GM12892 (cell line): ENCODE measurements around the gene PTCD3.

ENCODE experiments used
- DNase-seq: peaks from one replicate; pipeline ENCODE4 v3.0.0; 2011; ENCODE audit not compliant: insufficient read length
- FAIRE-seq: peaks from 2 replicates; lab custom pipeline; 2011; peaks lifted over from hg19 to GRCh38; lab: Jason Lieb, UNC
- POLR2A ChIP-seq: IDR thresholded peaks from 2 replicates; pipeline ENCODE4 v1.6.1; 2011; ENCODE audit warnings: low read depth, low read length, control low read depth
- POLR2AphosphoS5 ChIP-seq: IDR thresholded peaks from 2 replicates; pipeline ENCODE4 v1.6.1; 2011; ENCODE audit warnings: low read depth, low read length, control low read depth
- TAF1 ChIP-seq: IDR thresholded peaks from 2 replicates; pipeline ENCODE4 v1.6.1; 2011; ENCODE audit warnings: low read depth, mild to moderate bottlenecking, control low read depth, low read length, borderline replicate concordance

The PTCD3 gene

DNA sequence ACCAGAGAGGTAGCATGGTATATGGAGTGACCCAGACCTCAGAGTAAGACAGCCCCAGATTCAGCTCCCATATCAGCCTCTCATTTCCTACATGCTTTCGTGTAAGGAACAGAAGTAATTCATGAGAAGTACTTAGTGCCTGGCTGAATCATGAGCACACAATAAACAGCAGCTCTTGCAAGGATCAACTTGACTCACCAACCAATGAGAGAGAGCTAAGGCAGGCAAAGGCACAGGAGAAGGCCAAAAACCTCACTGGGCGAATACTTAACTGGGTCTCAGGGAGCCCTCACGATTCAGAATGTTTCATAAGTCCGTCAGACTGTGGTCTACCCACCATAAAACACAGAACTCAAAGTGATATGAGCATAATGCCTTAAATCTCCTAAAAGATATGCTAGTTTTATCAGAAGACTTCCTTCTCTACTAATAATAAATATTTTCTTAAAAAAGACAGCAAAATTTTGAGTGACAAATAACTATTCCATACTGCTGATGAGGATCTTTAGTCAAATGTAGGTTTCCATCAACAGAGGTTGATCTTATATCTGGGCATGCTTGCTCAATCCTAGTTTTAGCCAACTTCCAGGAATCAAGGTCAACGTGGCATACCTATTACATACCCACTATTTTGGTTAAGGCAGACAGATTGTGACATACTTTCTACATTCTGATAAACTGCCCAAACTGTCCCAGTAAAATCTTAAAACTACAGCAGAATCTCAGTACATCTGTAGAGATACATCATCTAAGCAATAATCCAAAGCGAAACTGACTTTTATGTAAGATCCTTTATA is 54.3 kb downstream of the PTCD3 start:
- DNase-seq (no peak), FAIRE-seq (no peak)
- TF ChIP-seq POLR2AphosphoS5 (no peak), POLR2A (no peak), TAF1 (no peak)

DNA sequence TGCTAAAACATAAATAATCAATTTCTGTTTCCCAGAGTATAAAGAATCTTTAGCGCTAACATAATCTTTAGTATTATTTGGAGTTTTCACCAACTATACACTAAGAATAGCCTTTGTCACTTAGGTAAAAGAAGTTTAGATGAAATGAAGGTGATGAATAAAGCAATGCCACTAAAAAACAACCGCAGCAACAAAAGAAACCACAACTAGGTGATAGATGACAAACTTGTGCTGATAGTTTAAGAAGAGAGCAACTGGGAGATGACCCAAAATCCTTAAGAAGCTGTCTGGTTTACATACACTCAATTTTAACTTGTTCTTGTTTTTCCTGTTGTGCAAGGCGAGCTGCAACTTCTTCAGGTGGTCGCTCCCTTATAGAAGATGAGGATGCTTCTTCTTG is 64.4 kb downstream of the PTCD3 start:
- DNase-seq (no peak), FAIRE-seq (no peak)
- TF ChIP-seq POLR2AphosphoS5: no peak
- no peak for TF ChIP-seq TAF1

DNA sequence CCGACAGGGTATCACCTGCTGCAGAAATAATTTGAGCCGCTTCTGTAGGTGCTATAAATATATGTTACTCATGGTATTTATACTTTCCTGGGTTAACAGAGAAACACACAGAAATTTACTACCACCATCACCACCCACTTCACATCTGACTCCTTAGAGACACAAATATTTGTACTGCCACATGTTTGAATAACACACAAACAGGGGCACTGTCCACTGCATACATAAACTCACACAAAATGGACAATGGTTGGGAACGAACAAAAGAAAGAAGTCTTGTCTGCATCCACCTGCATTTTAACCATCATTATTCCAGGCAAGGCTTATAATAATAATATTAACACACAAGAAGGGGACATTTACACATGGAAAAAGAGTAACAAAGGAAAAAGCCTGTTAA is 65.3 kb downstream of the PTCD3 start:
- TF ChIP-seq POLR2A (no peak), POLR2AphosphoS5 (no peak), TAF1 (no peak)
- no peak for FAIRE-seq

GRCh38 chr2:86172610-86173009 is 66.6 kb downstream of the PTCD3 start:
- no peak for TF ChIP-seq TAF1
- TF ChIP-seq POLR2A: no peak
- TF ChIP-seq POLR2AphosphoS5: no peak
- no peak for FAIRE-seq

More for the DNA sequence above, 65.3 kb downstream of the PTCD3 start:
- no peak for DNase-seq

GRCh38 chr2:86174445-86174844 is 68.4 kb downstream of the PTCD3 start:
- DNase-seq (no peak), FAIRE-seq (no peak)
- no peak for TF ChIP-seq TAF1
- TF ChIP-seq POLR2AphosphoS5: no peak
- no peak for TF ChIP-seq POLR2A

More at GRCh38 chr2:86172610-86173009, 66.6 kb downstream of the PTCD3 start:
- no peak for DNase-seq

GRCh38 chr2:86175828-86176227 is 69.8 kb downstream of the PTCD3 start:
- TF ChIP-seq TAF1 (no peak), POLR2AphosphoS5 (no peak), POLR2A (no peak)

GRCh38 chr2:86176597-86176996 is 70.6 kb downstream of the PTCD3 start:
- TF ChIP-seq POLR2A (no peak), TAF1 (no peak)
- no peak for DNase-seq
- FAIRE-seq: no peak

More at GRCh38 chr2:86175828-86176227, 69.8 kb downstream of the PTCD3 start:
- no peak for DNase-seq
- FAIRE-seq: no peak

DNA sequence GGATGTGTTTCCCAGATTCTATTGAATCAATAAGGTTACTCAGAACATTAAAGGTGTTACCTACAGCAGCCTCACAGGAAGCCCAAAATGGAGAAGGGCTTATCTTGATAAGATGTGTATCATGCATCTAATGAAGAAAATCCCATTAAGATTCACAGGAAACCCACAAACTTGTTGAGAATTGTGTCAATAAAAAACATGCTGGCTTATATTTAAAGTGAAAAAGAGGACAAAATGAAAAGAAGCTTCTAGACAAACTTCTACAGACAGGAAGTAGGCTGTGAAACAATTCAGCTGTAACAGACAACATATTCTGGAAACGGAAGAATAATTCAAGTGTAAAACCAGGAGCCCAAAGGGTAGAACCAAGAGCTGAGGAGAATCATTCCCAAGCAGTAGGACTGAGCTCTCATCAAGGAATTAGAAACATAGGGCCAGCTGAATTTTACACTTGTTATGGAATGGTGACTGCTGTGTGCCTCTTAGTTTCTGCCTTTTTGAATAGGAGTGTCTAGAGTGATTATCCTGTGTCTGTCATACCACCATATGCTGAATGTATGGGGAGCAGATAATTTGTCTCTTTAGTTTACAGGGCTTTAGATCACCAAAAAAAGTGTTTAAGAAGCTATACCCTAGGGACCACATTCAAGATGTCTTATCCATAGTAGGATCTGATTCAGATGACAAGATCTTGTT is 79.6 kb downstream of the PTCD3 start:
- FAIRE-seq: no peak
- DNase-seq: no peak
- TF ChIP-seq TAF1 (no peak), POLR2A (no peak), POLR2AphosphoS5 (no peak)

DNA sequence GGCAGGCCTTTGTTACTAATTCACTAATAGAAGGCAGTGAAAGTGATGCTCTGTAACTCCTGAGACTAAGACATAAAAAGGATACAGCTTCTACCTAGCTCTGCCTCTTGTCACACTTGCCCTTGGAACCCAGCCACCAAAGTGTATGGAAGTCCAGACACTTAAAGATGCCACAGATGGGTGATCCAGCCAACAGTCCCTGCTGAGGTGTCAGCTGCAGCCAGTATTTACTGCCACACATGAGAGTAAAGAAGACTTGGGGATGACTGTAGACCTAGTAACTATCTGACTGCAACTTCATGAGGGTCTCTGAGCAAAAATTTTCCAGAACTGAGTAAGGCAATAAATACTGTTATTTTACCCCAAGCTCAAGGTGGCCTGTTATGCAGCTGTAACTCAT is 80.4 kb downstream of the PTCD3 start:
- DNase-seq (no peak), FAIRE-seq (peak; percentile 65)
- TF ChIP-seq TAF1 (no peak), POLR2AphosphoS5 (no peak), POLR2A (no peak)

DNA sequence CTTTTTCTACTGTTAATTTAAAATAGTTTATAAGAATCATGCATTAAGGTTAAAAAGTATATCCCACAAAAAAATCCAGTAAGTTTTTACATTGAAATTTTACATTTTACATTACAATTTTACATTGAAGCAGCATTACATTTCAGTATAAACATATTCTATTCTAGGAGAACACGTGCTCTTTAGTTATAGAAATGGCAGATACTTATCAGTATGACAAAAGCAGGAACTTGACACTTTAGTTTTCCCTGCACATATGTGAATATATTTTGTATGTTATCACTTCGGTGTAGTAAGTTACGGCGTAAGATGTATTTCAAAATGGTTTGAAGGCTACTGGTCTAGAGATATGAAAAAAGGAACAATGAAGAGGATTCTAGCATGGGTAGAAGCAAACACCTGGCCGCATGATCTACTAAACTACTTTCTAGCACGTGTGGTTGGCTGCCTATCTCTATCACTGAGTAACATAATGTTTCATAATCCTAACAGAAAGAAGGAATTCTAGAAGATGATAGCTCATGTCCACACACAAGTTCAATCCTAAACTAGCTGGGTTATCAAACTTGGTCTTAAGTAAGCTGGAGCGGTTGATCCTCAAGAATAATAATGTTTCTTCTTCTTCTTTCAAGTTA is 83.9 kb downstream of the PTCD3 start:
- no peak for TF ChIP-seq POLR2A
- no peak for TF ChIP-seq POLR2AphosphoS5
- no peak for TF ChIP-seq TAF1
- DNase-seq: no peak
- no peak for FAIRE-seq
